Immature natural killer cell (primary cell): ENCODE measurements around the gene ACAD9. TPM values are rescaled to one million over a fixed set of nuclear protein-coding genes. Genes with fewer than 3 reads are reported as not detected.
"Not testable (repeated sequence)": the region's sequence is repeated elsewhere in the genome, so short reads cannot be mapped to it uniquely, and the experiment has no call there.

Source experiments
- DNase-seq, 3 donors: peaks; one replicate each; pipeline ENCODE4 v3.0.0; 2022; ENCODE audit warnings: mixed read lengths in 1 of 3
- H3K27ac Mint-ChIP-seq, 6 donors: one replicate each; pipeline ENCODE4 v1.8.0; 2020; ENCODE audit warnings: mixed read lengths in 6 of 6, mild to moderate bottlenecking in 5 of 6, inconsistent platforms in 4 of 6, moderate library complexity in 3 of 6
- H3K27me3 Mint-ChIP-seq, 3 donors: one replicate each; pipeline ENCODE4 v1.8.0; 2020 to 2021; ENCODE audit warnings: low read depth in 3 of 3, mild to moderate bottlenecking in 3 of 3, mixed read lengths in 3 of 3, moderate library complexity in 3 of 3, inconsistent platforms in 1 of 3
- H3K36me3 Mint-ChIP-seq, 3 donors: one replicate each; pipeline ENCODE4 v1.8.0; 2020; ENCODE audit warnings: mixed read lengths in 3 of 3, inconsistent platforms in 2 of 3, mild to moderate bottlenecking in 2 of 3
- H3K4me1 Mint-ChIP-seq, 2 donors: one replicate each; pipeline ENCODE4 v1.8.0; 2020; ENCODE audit warnings: inconsistent platforms in 2 of 2, mild to moderate bottlenecking in 2 of 2, mixed read lengths in 2 of 2, moderate library complexity in 1 of 2
- H3K4me3 Mint-ChIP-seq, 5 donors: one replicate each; pipeline ENCODE4 v1.8.0; 2020; ENCODE audit warnings: mild to moderate bottlenecking in 5 of 5, mixed read lengths in 5 of 5, inconsistent platforms in 3 of 5, moderate library complexity in 3 of 5
- H3K9me3 Mint-ChIP-seq, 6 donors: one replicate each; pipeline ENCODE4 v1.8.0; 2020; ENCODE audit warnings: mild to moderate bottlenecking in 6 of 6, mixed read lengths in 6 of 6, inconsistent platforms in 4 of 6, moderate library complexity in 3 of 6
- polyA plus RNA-seq, 3 donors: library from polyadenylated mRNA; unstranded; fragments of 300-500 nt; fragmentation: Illumina TruSeq; gene quantifications; one replicate each; pipeline ENCODE4 v1.2.3, GENCODE V29; 2021

ACAD9 gene
- polyA plus RNA-seq, 3 donors from 2014 or later = 11.8 to 18.9 (median 16.4) TPM

DNA sequence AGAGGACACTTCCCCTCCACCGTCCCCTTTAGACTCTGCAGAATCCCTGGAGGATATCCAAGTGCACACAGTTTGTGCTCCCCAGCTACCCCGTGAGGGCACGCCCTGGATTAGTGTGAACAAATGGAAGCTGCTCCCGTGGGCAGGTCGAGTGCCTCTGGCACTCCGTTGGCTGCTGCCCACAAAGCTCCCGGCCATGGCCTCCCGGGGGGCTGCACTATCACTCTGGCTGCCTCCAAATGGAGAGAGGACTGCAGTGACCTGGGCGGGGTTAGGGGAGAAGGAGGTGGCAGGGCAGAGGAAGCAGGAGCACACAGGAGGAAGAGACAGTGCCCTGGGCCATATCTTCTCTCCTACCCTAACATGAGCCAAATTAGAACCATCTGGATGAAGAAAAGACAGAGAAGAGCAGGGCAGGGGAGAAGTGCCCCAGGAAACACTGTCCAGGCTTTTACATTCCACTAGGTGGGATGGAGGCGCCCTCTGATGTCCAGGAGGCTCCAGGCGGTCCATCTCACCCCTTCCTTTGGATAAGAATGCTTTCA is 29.4 kb upstream of the ACAD9 start:
- no peak for DNase-seq
- H3K36me3 Mint-ChIP-seq = peaks cover 3 to 7% (median 6%) of the 10 kb centered on the region in 3 donors
- H3K4me3 Mint-ChIP-seq = no peak overlapping the region
- peaks cover 11 to 13% of the 10 kb centered on the region in 2 donors for H3K4me1 Mint-ChIP-seq
- H3K27ac Mint-ChIP-seq = no peak overlapping the region
- H3K27me3 Mint-ChIP-seq = peaks cover 0 to 4% (median 3%) of the 10 kb centered on the region in 3 donors
- peaks cover 2 to 14% (median 7%) of the 10 kb centered on the region in 6 donors for H3K9me3 Mint-ChIP-seq

DNA sequence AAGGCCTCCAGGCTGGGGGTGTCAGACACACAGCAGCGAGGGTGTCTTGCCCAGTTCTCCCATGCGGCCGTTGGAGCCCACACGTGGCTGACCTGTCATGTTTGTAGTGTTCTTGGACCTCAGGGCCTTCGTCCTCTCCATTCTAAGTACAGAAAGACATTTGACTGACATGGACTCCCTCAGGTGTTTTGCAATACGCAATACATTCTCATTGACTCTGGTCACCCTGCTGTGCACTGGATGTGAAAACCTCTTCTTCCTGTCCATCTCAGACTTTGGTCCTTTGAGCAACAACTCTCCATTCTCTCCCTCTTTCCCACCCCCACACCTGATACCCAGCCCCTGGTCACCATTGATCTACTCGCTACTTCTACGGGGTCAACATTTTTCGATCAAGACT is 28.9 kb upstream of the ACAD9 start:
- Mint-ChIP-seq H3K9me3 (peaks cover 2 to 19% (median 12%) of the 10 kb centered on the region in 6 donors), H3K27me3 (peaks cover 0 to 3% (median 2%) of the 10 kb centered on the region in 3 donors), H3K4me1 (peaks cover 5 to 7% of the 10 kb centered on the region in 2 donors), H3K4me3 (no peak overlapping the region), H3K36me3 (peaks cover 3 to 9% (median 6%) of the 10 kb centered on the region in 3 donors), H3K27ac (no peak overlapping the region)
- DNase-seq = no peak

DNA sequence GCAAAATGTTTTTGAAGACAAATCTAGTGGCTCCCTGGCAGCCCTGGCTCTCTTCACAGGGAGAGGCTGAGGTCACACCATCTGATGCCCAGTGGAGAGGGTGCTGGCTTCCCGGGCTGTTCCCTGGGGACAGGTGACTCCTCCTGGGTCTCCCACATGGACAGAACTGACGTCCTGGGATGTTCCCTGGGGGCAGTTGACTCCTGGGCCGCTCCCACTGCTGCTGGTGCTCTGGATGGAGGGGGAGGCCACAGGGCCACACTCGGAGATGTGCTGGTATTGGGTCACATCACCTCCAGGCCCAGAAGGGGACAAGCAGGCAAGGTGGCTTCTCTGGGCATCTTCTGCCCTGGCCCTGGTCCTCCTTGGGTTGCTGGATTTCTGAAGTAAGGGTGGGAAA is 27.8 kb upstream of the ACAD9 start:
- H3K27ac Mint-ChIP-seq = no peak overlapping the region
- peaks cover 3 to 12% (median 6%) of the 10 kb centered on the region in 3 donors for H3K36me3 Mint-ChIP-seq
- DNase-seq = no peak
- H3K9me3 Mint-ChIP-seq = peaks cover 2 to 25% (median 13%) of the 10 kb centered on the region in 6 donors
- no peak overlapping the region for H3K4me3 Mint-ChIP-seq
- H3K27me3 Mint-ChIP-seq = peaks cover 0 to 2% (median 1%) of the 10 kb centered on the region in 3 donors
- no peaks in the 10 kb centered on the region for H3K4me1 Mint-ChIP-seq

DNA sequence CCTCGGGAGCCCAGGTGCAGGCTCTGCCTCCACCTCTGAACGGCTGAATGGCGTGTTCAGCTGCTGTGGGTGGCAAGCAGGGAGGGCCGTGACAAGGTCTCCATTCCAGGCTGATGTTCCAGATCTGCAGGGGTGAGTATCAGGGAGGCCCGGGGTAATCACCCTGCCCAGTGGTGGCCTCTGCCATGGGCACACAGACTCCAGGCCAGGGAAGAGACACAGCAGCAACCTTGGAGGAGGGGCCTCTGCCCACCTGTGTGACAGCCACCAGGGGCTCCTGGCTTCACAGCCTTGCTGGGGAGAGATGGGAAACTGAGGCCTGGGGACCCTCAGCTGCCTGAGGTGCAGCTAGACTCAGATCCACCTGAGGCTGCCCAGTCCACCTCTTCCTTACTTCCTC is 25.6 kb upstream of the ACAD9 start:
- DNase-seq = no peak
- Mint-ChIP-seq H3K36me3 (peaks cover 8 to 19% (median 12%) of the 10 kb centered on the region in 3 donors), H3K4me1 (no peaks in the 10 kb centered on the region), H3K9me3 (peaks cover 2 to 39% (median 23%) of the 10 kb centered on the region in 6 donors), H3K27me3 (peaks cover 0 to 4% (median 1%) of the 10 kb centered on the region in 3 donors), H3K4me3 (no peak overlapping the region), H3K27ac (no peak overlapping the region)

- peaks cover 9 to 22% (median 14%) of the 10 kb centered on the region in 3 donors for H3K36me3 Mint-ChIP-seq
- no peaks in the 10 kb centered on the region for H3K4me1 Mint-ChIP-seq
- peaks cover 3 to 45% (median 28%) of the 10 kb centered on the region in 6 donors for H3K9me3 Mint-ChIP-seq
- H3K27ac Mint-ChIP-seq = no peak overlapping the region
- H3K27me3 Mint-ChIP-seq = peaks cover 1 to 4% (median 2%) of the 10 kb centered on the region in 3 donors
- no peak overlapping the region for H3K4me3 Mint-ChIP-seq
- DNase-seq = no peak
Measured at GRCh38 chr3:128854475-128854874, 24.9 kb upstream of the ACAD9 start.

DNA sequence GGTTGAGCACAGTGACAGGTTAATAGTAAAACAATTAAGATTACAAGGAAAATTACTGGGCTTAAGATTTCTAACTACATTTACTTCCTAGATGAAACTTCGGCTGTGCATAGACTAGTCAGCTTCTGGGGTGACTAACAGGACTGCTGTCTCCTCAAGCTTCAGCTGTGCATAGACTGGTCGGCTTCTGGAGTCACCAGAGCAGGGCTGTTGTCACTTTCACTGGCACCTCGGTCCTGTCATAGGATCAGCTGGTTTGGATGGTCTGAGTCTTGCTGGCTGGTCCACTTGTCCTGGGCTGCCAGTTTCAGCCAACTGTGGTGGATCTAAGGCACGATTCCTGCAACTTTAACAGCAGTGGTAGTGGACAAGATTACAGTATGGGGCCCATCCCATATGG is 23.9 kb upstream of the ACAD9 start:
- no peak for DNase-seq
- Mint-ChIP-seq H3K27me3 (peaks cover 1 to 4% (median 2%) of the 10 kb centered on the region in 3 donors), H3K4me1 (no peaks in the 10 kb centered on the region), H3K4me3 (no peak overlapping the region), H3K27ac (no peak overlapping the region), H3K36me3 (peaks cover 11 to 25% (median 14%) of the 10 kb centered on the region in 3 donors), H3K9me3 (peaks cover 6 to 56% (median 36%) of the 10 kb centered on the region in 6 donors)

GRCh38 chr3:128858167-128858566 is 21.3 kb upstream of the ACAD9 start:
- H3K27ac Mint-ChIP-seq = no peak overlapping the region
- no peak for DNase-seq
- H3K9me3 Mint-ChIP-seq = peaks cover 8 to 63% (median 41%) of the 10 kb centered on the region in 6 donors
- H3K4me1 Mint-ChIP-seq = no peaks in the 10 kb centered on the region
- H3K36me3 Mint-ChIP-seq = peaks cover 13 to 30% (median 24%) of the 10 kb centered on the region in 3 donors
- H3K27me3 Mint-ChIP-seq = peaks cover 1 to 4% (median 2%) of the 10 kb centered on the region in 3 donors
- no peak overlapping the region for H3K4me3 Mint-ChIP-seq

- Mint-ChIP-seq H3K4me3 (no peak overlapping the region), H3K4me1 (no peaks in the 10 kb centered on the region), H3K9me3 (peaks cover 8 to 59% (median 37%) of the 10 kb centered on the region in 6 donors), H3K27ac (no peak overlapping the region), H3K36me3 (peaks cover 10 to 25% (median 19%) of the 10 kb centered on the region in 3 donors), H3K27me3 (peaks cover 2% of the 10 kb centered on the region in 3 donors)
- no peak for DNase-seq
Measured at GRCh38 chr3:128859630-128860029, 19.8 kb upstream of the ACAD9 start.

DNA sequence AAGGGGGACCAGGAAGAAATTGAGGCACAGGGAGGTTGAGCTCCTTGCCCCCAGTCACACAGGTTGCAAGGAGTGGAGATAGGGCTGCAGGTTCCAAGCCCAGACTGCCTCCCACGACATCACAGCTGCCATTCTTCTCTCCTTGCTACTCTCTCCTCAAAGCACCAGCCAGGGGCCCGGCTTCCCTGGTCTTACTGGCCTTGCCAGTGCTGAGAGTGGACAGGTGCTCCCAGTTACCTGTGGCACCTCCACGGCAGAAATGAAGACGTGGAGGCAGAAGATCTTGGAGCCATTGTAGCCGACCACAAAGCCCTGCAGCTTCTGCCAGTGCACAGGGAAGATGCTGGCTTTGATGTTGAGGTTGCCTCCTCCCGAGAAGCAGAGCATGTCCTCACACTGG is 17.9 kb upstream of the ACAD9 start:
- no peak overlapping the region for H3K27ac Mint-ChIP-seq
- DNase-seq = no peak
- peaks cover 10 to 18% (median 18%) of the 10 kb centered on the region in 3 donors for H3K36me3 Mint-ChIP-seq
- peaks cover 8 to 44% (median 28%) of the 10 kb centered on the region in 6 donors for H3K9me3 Mint-ChIP-seq
- no peaks in the 10 kb centered on the region for H3K4me1 Mint-ChIP-seq
- no peak overlapping the region for H3K4me3 Mint-ChIP-seq
- peaks cover 2% of the 10 kb centered on the region in 3 donors for H3K27me3 Mint-ChIP-seq

DNA sequence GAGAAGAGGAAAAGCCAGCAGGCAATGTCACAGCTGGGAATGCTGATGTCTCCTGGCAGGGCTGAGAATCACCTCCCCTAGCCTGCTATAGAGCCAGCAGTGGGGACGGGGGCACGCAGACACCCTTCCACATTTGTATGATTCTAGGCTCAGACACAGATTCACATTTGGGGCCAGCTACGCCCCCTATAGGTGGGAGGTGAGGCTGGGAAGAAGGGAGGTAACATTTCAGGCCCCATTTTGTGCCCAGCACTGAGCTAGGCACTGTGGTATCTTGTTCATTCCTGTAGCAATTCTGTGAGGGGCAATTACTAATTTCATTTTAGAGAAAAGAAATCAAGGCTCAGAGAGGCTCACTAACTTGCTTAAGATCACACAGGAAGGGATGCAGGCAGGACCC is 15.9 kb upstream of the ACAD9 start:
- no peaks in the 10 kb centered on the region for H3K4me1 Mint-ChIP-seq
- no peak for DNase-seq
- H3K27ac Mint-ChIP-seq = no peak overlapping the region
- H3K4me3 Mint-ChIP-seq = no peak overlapping the region
- peaks cover 0 to 2% (median 2%) of the 10 kb centered on the region in 3 donors for H3K27me3 Mint-ChIP-seq
- H3K36me3 Mint-ChIP-seq = peaks cover 7 to 14% (median 13%) of the 10 kb centered on the region in 3 donors
- H3K9me3 Mint-ChIP-seq = peaks cover 8 to 28% (median 23%) of the 10 kb centered on the region in 6 donors

- Mint-ChIP-seq H3K9me3 (peaks cover 5 to 20% (median 16%) of the 10 kb centered on the region in 6 donors), H3K4me3 (no peak overlapping the region), H3K27me3 (peaks cover 0 to 2% (median 0%) of the 10 kb centered on the region in 3 donors), H3K4me1 (no peaks in the 10 kb centered on the region), H3K36me3 (peaks cover 4 to 11% (median 8%) of the 10 kb centered on the region in 3 donors), H3K27ac (no peak overlapping the region)
- no peak for DNase-seq
Measured at GRCh38 chr3:128864351-128864811, 15.0 kb upstream of the ACAD9 start.

- not testable (repeated sequence) for H3K27me3 Mint-ChIP-seq, H3K4me1 Mint-ChIP-seq, DNase-seq, H3K4me3 Mint-ChIP-seq, H3K27ac Mint-ChIP-seq
- Mint-ChIP-seq H3K36me3 (peaks cover 4 to 11% (median 8%) of the 10 kb centered on the region in 3 donors), H3K9me3 (peaks cover 5 to 12% (median 10%) of the 10 kb centered on the region in 6 donors)
Measured at GRCh38 chr3:128864849-128865804, 14.3 kb upstream of the ACAD9 start.

DNA sequence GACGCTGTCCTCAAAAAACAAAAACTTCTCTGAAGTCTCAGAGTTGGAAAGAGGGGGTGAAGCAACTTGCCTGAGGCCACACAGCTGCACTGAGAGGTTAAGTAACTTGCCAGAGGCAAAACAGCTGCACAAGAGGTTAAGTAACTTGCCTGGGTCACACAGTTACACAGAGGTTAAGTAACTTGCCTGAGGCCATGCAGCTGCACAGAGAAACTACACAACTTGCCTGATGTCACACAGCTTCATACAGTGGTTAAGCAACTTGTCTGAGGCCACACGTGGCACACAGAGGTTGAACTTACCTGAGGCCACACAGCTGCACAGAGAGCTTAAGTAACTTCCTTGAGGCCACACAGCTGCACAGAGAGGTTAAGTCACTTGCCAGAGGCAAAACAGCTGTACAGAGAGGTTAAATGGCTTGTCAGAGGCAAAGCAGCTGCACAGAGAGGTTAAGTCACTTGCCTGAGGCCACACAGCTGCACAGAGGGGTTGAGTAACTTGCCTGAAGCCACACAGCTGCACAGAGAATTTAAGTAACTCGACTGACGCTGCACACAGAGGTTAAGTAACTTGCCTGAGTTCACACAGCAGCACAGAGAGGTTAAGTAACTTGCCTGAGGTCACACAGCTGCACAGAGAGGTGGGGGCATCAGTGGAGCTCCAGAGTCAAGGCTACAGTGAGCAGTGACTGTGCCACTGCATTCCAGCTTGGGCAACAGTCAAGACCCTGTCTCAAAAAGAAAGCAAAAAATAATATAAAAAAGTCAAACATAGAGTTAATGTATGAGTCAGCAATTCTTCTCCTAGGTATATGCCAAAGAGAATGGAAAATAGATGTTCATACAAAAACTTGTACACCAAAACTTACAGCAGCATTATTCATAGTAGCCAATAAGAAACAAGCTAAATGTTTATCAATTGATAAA is 12.0 kb upstream of the ACAD9 start:
- no peak overlapping the region for H3K4me3 Mint-ChIP-seq
- no peak for DNase-seq
- H3K9me3 Mint-ChIP-seq = no peaks in the 10 kb centered on the region
- no peaks in the 10 kb centered on the region for H3K4me1 Mint-ChIP-seq
- H3K27ac Mint-ChIP-seq = no peak overlapping the region
- H3K36me3 Mint-ChIP-seq = no peaks in the 10 kb centered on the region
- peaks cover 0 to 2% (median 0%) of the 10 kb centered on the region in 3 donors for H3K27me3 Mint-ChIP-seq
